ES-I3 (cell line): Measurements from ENCODE around the gene ZNF366.

Source experiments
- H3K36me3 ChIP-seq: 2 replicates; pipeline ENCODE4 v1.6.1; 2013; ENCODE audit warnings: mild to moderate bottlenecking, low read length, control low read depth, moderate library complexity; ENCODE audit not compliant: insufficient read depth
- H3K4me1 ChIP-seq: 2 replicates; pipeline ENCODE4 v1.6.1; 2013; ENCODE audit warnings: mild to moderate bottlenecking, control low read depth, low read length; ENCODE audit not compliant: insufficient read depth
- H3K9ac ChIP-seq: 2 replicates; pipeline ENCODE4 v1.6.1; 2013; ENCODE audit warnings: low read depth, mild to moderate bottlenecking, low read length, moderate library complexity
- H3K9me3 ChIP-seq: 2 replicates; pipeline ENCODE4 v1.6.1; 2013; ENCODE audit warnings: mild to moderate bottlenecking, low read length, moderate library complexity; ENCODE audit not compliant: control insufficient read depth, insufficient read depth

The ZNF366 gene

GRCh38 chr5:72494623-72495124 lies 12.5 kb downstream of the ZNF366 start:
- no peak overlapping the region for H3K9ac ChIP-seq
- no peaks in the 10 kb centered on the region for H3K36me3 ChIP-seq
- peaks cover 7% of the 10 kb centered on the region for H3K4me1 ChIP-seq
- no peaks in the 10 kb centered on the region for H3K9me3 ChIP-seq

DNA sequence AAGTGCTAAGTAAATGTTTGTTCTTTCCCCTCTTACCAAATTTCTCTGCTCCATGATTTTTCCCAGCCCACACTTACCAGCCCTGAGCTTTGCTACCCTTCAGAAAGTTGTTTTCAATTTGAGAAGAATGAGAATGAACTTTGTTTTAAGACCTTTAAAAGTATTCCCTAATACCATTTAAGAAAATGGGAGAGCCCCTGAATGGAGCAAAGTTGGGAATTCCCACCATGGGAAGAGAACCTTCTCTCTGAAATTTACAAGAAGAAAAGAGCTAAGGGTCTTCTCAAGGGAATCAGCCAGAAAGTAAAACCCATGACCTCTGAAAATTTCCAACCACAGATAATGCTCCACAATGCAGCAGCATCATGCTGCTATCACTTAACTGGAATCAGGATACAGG lies 17.7 kb downstream of the ZNF366 start:
- no peak overlapping the region for H3K9ac ChIP-seq
- no peaks in the 10 kb centered on the region for H3K36me3 ChIP-seq
- peaks cover 6% of the 10 kb centered on the region for H3K4me1 ChIP-seq

GRCh38 chr5:72488756-72489155 lies 18.5 kb downstream of the ZNF366 start:
- H3K36me3 ChIP-seq: no peaks in the 10 kb centered on the region
- no peak overlapping the region for H3K9ac ChIP-seq
- H3K4me1 ChIP-seq: peaks cover 6% of the 10 kb centered on the region
- no peaks in the 10 kb centered on the region for H3K9me3 ChIP-seq

More for the DNA sequence above, 17.7 kb downstream of the ZNF366 start:
- no peaks in the 10 kb centered on the region for H3K9me3 ChIP-seq

DNA sequence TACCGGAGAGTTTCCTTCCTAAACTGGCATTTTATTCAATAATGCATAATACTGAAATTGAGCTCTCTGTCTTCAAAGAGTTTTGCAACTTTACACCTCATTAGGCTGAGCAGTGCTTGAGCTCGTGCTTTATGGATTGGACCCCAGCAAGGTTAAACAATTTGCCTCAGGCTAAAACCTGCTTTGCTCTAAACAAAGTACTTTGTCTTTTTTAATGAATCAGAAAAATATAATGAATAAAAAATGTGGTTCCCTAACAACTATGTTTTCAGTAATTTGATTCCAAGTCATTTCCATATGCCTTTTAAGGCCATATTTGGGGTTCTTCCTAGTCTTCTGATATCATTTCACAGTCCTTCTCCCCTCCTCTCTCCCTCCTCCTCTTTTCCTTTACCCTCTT lies 20.0 kb downstream of the ZNF366 start:
- H3K9me3 ChIP-seq: no peaks in the 10 kb centered on the region
- H3K9ac ChIP-seq: no peak overlapping the region
- H3K4me1 ChIP-seq: peaks cover 6% of the 10 kb centered on the region
- no peaks in the 10 kb centered on the region for H3K36me3 ChIP-seq

DNA sequence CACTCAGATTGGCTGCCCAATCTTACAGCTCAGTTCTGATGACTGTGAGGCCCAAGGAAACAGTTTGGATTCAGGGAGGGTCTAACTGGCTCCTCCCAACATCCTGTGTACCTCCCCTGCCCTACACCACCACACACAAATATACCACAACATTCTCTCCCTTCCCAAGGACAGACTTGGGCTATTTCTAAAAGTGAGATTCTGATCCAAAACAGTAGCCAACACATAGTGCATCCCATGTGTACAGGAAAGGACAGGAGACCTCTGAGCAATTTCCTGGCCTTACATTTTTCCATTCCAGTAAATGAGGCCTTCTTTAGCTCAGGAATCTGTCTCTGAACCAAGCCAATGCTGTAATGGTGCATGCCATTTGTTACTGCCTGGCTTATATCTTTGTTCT lies 20.8 kb downstream of the ZNF366 start:
- H3K36me3 ChIP-seq: no peaks in the 10 kb centered on the region
- H3K9me3 ChIP-seq: no peaks in the 10 kb centered on the region
- H3K9ac ChIP-seq: no peak overlapping the region
- peaks cover 6% of the 10 kb centered on the region for H3K4me1 ChIP-seq

DNA sequence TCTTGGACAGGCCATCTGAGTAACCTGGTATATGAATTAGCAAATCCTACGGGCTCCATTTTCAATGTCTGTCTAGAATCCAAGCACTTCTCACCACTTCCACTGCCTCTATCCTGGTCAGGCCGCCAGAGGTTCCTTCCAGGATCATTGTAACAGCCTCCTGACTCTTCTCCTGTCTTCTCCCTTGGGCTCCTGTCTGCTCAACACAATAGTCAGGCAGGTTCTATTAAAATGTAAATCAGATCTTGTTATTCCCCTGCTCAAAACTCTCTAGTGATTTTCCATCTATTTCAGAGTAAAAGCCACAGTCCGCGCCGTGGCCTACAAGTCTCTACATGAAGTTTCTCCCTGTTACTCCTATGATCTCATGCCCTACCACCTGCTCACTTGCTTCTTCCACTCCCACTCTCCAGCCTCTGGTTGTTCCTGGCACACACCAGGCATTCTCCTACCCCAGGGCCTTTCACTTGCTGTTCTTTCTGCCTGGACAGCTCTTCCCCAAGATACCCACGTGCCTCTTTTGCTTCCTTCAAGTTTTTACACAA lies 21.7 kb downstream of the ZNF366 start:
- no peaks in the 10 kb centered on the region for H3K9me3 ChIP-seq
- no peak overlapping the region for H3K9ac ChIP-seq
- H3K36me3 ChIP-seq: no peaks in the 10 kb centered on the region
- peaks cover 6% of the 10 kb centered on the region for H3K4me1 ChIP-seq

DNA sequence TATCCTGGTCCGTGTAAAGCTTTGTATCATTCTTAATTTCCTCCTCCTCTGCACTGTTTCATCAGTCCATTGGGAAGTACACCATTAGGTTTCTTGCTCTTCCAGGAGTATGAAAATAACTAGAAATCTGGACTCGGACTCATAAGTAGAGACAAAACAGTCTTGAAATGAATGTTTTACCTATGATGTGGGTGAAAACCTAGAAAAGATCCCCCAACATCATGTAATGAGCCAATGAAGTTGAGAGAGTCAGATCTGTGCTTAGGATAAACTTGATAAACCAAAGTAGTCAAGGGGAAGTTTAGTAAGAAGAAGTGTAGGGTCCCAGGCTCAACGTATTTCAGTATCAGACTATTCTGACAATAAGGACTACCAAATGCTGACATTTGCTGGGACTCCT lies 25.2 kb downstream of the ZNF366 start:
- H3K9me3 ChIP-seq: no peaks in the 10 kb centered on the region
- no peaks in the 10 kb centered on the region for H3K36me3 ChIP-seq
- H3K4me1 ChIP-seq: peaks cover 6% of the 10 kb centered on the region
- no peak overlapping the region for H3K9ac ChIP-seq

DNA sequence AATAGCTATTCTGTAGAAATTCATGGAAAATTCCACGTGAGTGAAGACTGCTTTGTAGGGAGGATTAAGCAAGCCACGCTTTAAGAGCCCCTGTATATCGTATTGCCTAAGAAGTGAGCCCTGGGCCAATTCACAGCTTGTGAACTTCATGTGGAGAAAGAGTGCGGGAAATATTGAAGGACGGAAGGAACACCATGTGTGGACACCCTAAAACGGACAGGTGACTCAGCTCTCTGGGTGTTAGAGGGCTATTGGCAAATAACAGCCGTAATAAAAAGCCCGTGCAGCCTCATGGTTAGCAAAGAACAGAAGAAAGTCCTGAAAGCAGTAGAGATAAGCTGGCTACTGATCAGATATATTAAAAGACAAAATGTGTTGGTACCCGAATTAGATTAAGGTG lies 26.4 kb downstream of the ZNF366 start:
- H3K9ac ChIP-seq: no peak overlapping the region
- H3K9me3 ChIP-seq: no peaks in the 10 kb centered on the region
- H3K36me3 ChIP-seq: no peaks in the 10 kb centered on the region
- H3K4me1 ChIP-seq: peaks cover 6% of the 10 kb centered on the region

DNA sequence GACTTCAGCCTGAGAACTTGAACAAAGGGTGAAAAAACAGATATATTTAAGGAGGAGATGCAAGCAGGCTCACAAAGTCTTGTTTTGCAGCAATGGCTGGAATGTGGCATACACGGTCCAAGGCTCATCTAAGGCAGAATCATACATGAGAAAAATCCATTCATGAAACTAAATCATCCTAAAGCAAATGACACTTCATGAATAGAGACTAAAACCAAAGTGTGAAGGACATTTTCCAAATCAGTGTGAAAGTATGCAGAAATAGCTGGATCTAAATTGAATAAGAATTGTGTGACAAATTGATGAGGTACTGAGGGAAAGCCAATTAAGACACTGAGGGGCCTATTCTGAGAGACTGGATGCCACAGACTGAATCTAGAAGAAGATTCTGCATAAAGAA lies 27.3 kb downstream of the ZNF366 start:
- H3K36me3 ChIP-seq: no peaks in the 10 kb centered on the region
- no peaks in the 10 kb centered on the region for H3K9me3 ChIP-seq
- H3K9ac ChIP-seq: no peak overlapping the region
- no peaks in the 10 kb centered on the region for H3K4me1 ChIP-seq

DNA sequence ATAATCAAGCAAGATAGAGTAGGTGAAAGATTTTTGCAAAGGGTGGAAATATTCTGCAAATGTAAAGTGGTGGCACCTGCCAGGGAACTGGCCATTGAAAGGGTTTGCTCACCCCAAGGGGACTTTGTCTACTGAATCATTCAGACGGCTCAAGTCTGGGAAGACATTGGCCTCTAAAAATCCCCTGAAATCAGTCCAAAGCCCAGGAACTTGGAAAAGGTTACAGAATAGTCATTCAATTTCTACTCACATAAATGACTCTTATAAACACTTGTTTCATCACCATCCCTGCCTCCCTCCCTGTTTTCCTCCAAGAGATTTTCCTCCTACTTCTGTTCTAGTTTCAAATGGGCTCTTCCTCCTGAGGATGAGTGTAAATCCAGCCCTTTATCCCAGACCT lies 28.5 kb downstream of the ZNF366 start:
- no peaks in the 10 kb centered on the region for H3K4me1 ChIP-seq
- no peak overlapping the region for H3K9ac ChIP-seq
- H3K36me3 ChIP-seq: no peaks in the 10 kb centered on the region
- no peaks in the 10 kb centered on the region for H3K9me3 ChIP-seq

DNA sequence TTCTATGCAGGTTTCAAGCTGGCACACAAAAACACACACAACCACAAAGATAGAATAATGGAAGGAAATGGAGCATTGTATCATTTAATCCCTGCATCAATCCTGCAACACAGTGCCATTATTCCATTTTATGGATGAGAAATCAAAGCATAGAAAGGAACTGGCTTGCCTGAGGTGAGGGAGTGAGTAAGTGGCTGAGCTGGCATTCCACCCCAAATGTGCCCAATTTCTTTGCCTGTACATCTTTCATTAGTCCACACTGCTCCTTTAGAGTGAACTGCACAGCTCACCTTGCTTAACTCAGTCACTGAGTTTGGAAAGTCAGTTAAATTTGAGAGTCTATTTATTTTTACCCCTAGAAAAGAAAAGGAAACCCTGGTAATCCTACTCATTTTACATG lies 28.9 kb downstream of the ZNF366 start:
- no peak overlapping the region for H3K9ac ChIP-seq
- no peaks in the 10 kb centered on the region for H3K4me1 ChIP-seq
- no peaks in the 10 kb centered on the region for H3K9me3 ChIP-seq
- no peaks in the 10 kb centered on the region for H3K36me3 ChIP-seq

GRCh38 chr5:72477644-72478043 lies 29.6 kb downstream of the ZNF366 start:
- H3K9me3 ChIP-seq: no peaks in the 10 kb centered on the region
- H3K9ac ChIP-seq: no peak overlapping the region
- no peaks in the 10 kb centered on the region for H3K36me3 ChIP-seq
- no peaks in the 10 kb centered on the region for H3K4me1 ChIP-seq

DNA sequence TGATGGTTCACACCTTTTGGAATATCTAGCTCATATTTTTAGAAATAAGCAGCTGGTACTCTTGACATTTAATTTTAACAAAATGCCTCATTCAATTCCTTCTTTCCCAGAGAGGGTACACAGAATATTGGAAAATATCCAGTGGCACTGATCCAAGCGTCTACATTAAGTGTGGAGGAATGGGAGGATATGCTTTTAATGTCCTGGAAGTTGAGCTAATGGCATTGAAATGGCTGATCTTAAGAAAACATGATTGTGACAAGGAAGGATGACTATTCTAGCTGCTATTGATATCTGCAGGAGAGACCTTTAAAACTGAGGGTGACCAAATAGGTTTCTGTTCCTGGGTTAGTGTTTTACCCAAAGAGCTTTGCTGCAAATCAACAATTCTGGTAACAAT lies 30.0 kb downstream of the ZNF366 start:
- H3K36me3 ChIP-seq: no peaks in the 10 kb centered on the region
- no peaks in the 10 kb centered on the region for H3K4me1 ChIP-seq
- no peaks in the 10 kb centered on the region for H3K9me3 ChIP-seq
- H3K9ac ChIP-seq: no peak overlapping the region

DNA sequence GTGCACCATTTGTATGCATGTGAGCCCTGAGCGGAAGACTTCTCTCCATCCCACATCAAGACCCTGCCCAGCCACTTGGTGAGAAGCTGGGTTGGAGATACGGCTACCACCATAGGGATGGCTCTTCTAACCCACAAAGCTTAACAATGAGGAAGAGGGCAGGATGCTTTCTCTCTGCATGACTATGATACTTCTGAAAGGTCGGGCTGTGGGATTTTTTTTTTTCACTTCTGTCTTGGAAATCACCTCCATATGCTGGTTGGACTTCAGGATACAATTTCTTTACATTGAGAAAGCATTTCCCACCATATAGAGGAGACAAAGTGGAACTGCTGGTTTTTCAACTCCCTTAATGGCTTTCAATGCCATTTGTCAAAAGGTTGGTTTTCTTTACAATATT lies 30.5 kb downstream of the ZNF366 start:
- H3K9ac ChIP-seq: no peak overlapping the region
- H3K9me3 ChIP-seq: no peaks in the 10 kb centered on the region
- H3K36me3 ChIP-seq: no peaks in the 10 kb centered on the region
- H3K4me1 ChIP-seq: no peaks in the 10 kb centered on the region

DNA sequence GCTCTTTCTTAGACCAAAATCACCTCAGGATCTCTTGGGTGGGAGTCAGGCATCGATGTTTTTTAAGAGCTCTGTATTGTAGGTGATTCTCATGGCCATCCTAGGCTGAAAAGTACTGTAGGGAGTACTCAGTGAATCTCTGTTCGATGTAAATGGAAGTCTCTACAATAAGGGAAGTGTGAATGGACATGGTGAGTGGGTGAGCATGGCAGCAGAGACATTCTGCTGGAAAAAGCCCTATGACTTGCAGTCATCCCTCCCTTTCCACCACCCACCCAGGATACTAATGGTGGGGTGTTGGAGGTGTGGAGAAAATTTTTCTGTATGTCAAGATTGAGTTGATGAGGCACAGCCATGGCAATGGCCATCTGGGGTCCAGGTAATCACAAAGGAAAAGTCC lies 30.9 kb downstream of the ZNF366 start:
- H3K9me3 ChIP-seq: no peaks in the 10 kb centered on the region
- H3K4me1 ChIP-seq: no peaks in the 10 kb centered on the region

GRCh38 chr5:72474516-72474915 lies 32.7 kb downstream of the ZNF366 start:
- H3K4me1 ChIP-seq: no peaks in the 10 kb centered on the region
- H3K9me3 ChIP-seq: no peaks in the 10 kb centered on the region
- H3K9ac ChIP-seq: no peak overlapping the region
- no peaks in the 10 kb centered on the region for H3K36me3 ChIP-seq

More for the DNA sequence above, 30.9 kb downstream of the ZNF366 start:
- Histone ChIP-seq H3K9ac (no peak overlapping the region), H3K36me3 (no peaks in the 10 kb centered on the region)
